ENCODE data around the gene MAP2K3.

Gene MAP2K3

GRCh38 chr17:21252796-21253645 is 31.5 kb upstream of the MAP2K3 start, which contains the start of gene NATD1:
NATD1 (minus strand) TSS chr17:21253410; CDS start chr17:21253264, 146 bp downstream.
- DNase-seq: peak; percentile 88

GRCh38 chr17:21253646-21254441 is 30.7 kb upstream of the MAP2K3 start:
- DNase-seq: no peak

GRCh38 chr17:21258593-21258992 is 25.9 kb upstream of the MAP2K3 start:
- DNase-seq: no peak

GRCh38 chr17:21262259-21262993 is 22.1 kb upstream of the MAP2K3 start:
- no peak for DNase-seq

GRCh38 chr17:21263376-21263775 is 21.1 kb upstream of the MAP2K3 start:
- no peak for DNase-seq

GRCh38 chr17:21268596-21269188 is 15.8 kb upstream of the MAP2K3 start:
- DNase-seq: no peak

GRCh38 chr17:21269394-21269793 is 15.1 kb upstream of the MAP2K3 start:
- DNase-seq: no peak

- no peak for DNase-seq
Measured at GRCh38 chr17:21271454-21272183, 12.9 kb upstream of the MAP2K3 start.

GRCh38 chr17:21272250-21272649 is 12.3 kb upstream of the MAP2K3 start:
- DNase-seq: no peak

GRCh38 chr17:21272881-21273792 is 11.4 kb upstream of the MAP2K3 start:
- peak; percentile 19 for DNase-seq

GRCh38 chr17:21275047-21275578 is 9.4 kb upstream of the MAP2K3 start:
- DNase-seq: peak; percentile 54

- DNase-seq: peak; percentile 88
Measured at GRCh38 chr17:21275579-21276263, 8.8 kb upstream of the MAP2K3 start.

- DNase-seq: no peak
Measured at GRCh38 chr17:21276264-21276588, 8.3 kb upstream of the MAP2K3 start.

- no peak for DNase-seq
Measured at GRCh38 chr17:21277332-21277731, 7.2 kb upstream of the MAP2K3 start.

- peak; percentile 19 for DNase-seq
Measured at GRCh38 chr17:21278450-21279197, 5.9 kb upstream of the MAP2K3 start.

GRCh38 chr17:21279198-21279535 is 5.3 kb upstream of the MAP2K3 start:
- no peak for DNase-seq

GRCh38 chr17:21279582-21279981 is 4.9 kb upstream of the MAP2K3 start:
- no peak for DNase-seq

GRCh38 chr17:21280081-21280518 is 4.4 kb upstream of the MAP2K3 start:
- DNase-seq: peak; percentile 85

GRCh38 chr17:21282231-21282630 is 2.3 kb upstream of the MAP2K3 start:
- DNase-seq: no peak

- DNase-seq: no peak
Measured at GRCh38 chr17:21282850-21283249, 1.7 kb upstream of the MAP2K3 start.
